Spleen (tissue), 11 donors: Measurements from ENCODE around the gene PAK1. TPM values are rescaled to one million over a fixed set of nuclear protein-coding genes. Genes with fewer than 3 reads are reported as not detected.
A peak's percentile ranks its signal among the peaks of the same experiment; 100 is the strongest.

Source experiments
- DNase-seq: peaks from one replicate; pipeline ENCODE4 v3.0.0-alpha.2; 2020
- H3K27ac ChIP-seq, 8 donors: fragments of 200-600 bp; sonication (generic) in 7 of 8; 1 replicate in 4 of 8; 2 replicates in 4 of 8; pipeline versions ENCODE4 v1.5.0 to v1.8.0; 2016 to 2021; ENCODE audit warnings: inconsistent platforms in 4 of 8, mild to moderate bottlenecking in 4 of 8, moderate library complexity in 1 of 8
- H3K27me3 ChIP-seq, 7 donors: fragments of 200-600 bp; sonication (generic) in 6 of 7; replicated peaks in 1 of 7; 1 replicate in 4 of 7; 2 replicates in 3 of 7; pipeline versions ENCODE4 v1.5.0 to v1.8.0; 2016 to 2021; ENCODE audit warnings: inconsistent platforms in 3 of 7, mild to moderate bottlenecking in 1 of 7
- H3K36me3 ChIP-seq, 6 donors: fragments of 200-600 bp; sonication (generic) in 5 of 6; 1 replicate in 4 of 6; 2 replicates in 2 of 6; pipeline versions ENCODE4 v1.5.0 to v1.8.0; 2016 to 2021; ENCODE audit warnings: inconsistent platforms in 2 of 6
- H3K4me1 ChIP-seq, 6 donors: fragments of 200-600 bp; sonication (generic) in 5 of 6; 1 replicate in 3 of 6; 2 replicates in 3 of 6; pipeline versions ENCODE4 v1.5.0 to v1.8.0; 2016 to 2021; ENCODE audit warnings: inconsistent platforms in 3 of 6
- H3K4me3 ChIP-seq, 8 donors: fragments of 200-600 bp; sonication (generic) in 7 of 8; 1 replicate in 4 of 8; 2 replicates in 4 of 8; pipeline versions ENCODE4 v1.5.0 to v1.8.0; 2016 to 2021; ENCODE audit warnings: inconsistent platforms in 4 of 8, mild to moderate bottlenecking in 4 of 8, moderate library complexity in 2 of 8
- H3K9me3 ChIP-seq, 8 donors: fragments of 200-600 bp; sonication (generic) in 7 of 8; 1 replicate in 4 of 8; 2 replicates in 4 of 8; pipeline versions ENCODE4 v1.5.0 to v1.8.0; 2016 to 2021; ENCODE audit warnings: inconsistent platforms in 4 of 8
- CTCF ChIP-seq, 11 experiments: fragments of 200-600 bp in 7 of 11; fragments of 450-650 bp in 4 of 11; sonication (generic) in 4 of 11; IDR thresholded peaks in 8 of 11; conservative IDR thresholded peaks in 3 of 11; 1 replicate in 7 of 11; 2 replicates in 4 of 11; pipeline versions ENCODE4 v1.4.0 to v1.8.0; 2016 to 2021; ENCODE audit warnings: antibody characterized with exemption in 11 of 11, inconsistent platforms in 4 of 11, mild to moderate bottlenecking in 1 of 11
- POLR2A ChIP-seq, 3 donors: fragments of 450-650 bp; IDR thresholded peaks; one replicate each; pipeline ENCODE4 v1.5.1; 2017; ENCODE audit warnings: antibody characterized with exemption in 3 of 3, mild to moderate bottlenecking in 1 of 3
- POLR2AphosphoS5 ChIP-seq, 3 donors: sonication (generic); formaldehyde crosslinking; IDR thresholded peaks; one replicate each; pipeline ENCODE4 v1.5.1; 2017; ENCODE audit warnings: antibody characterized with exemption in 3 of 3
- WGBS, 5 donors: extraction: QIAGEN DNeasy Blood & Tissue Kit in 3 of 5; methylation state at CpG; one replicate each; pipeline versions ENCODE4 v1.1.5 to v1.1.7; 2013 to 2018; 5-methylcytosine and 5-hydroxymethylcytosine counted together
- intact Hi-C: fragments of 100-400 bp; cut with DNase I; formaldehyde crosslinking; loops from one replicate; pipeline ENCODE4 v1.15.0; 2023; ENCODE audit warnings: low total_unique reads
- polyA plus RNA-seq, 3 donors: library from polyadenylated mRNA; stranded (reverse); fragments of 200-250 nt; gene quantifications; one replicate each; pipeline ENCODE4 v1.2.1, GENCODE V29; 2013
- total RNA-seq, 7 donors: library from RNA; depleted of rRNA in 3 of 7; stranded (reverse); fragments of >200 nt in 3 of 7; fragmentation: NEBNext Ultra II Directional in 4 of 7; extraction: Animal tissue kit (Norgen Biotek cat#: 25700) in 4 of 7; gene quantifications; one replicate each; pipeline versions ENCODE4 v1.1.0 to v1.2.1, GENCODE V29; 2016 to 2021
- donor health status: healthy with polysubstance abuse.
- donor health status: DM: no; HTN: no; CAD: no; lungs with moderate emphysema.
- donor health status: DM: no; HTN: no; CAD: no.
- donor health status: Bipolar disorder and iron deficiency.
- donor health status: healthy.
- donor health status: DM: no; HTN: no; CAD: no.
- donor health status: DM: yes; HTN: yes; CAD: no.

PAK1 gene
- total and polyA plus RNA-seq, 10 donors: 9.3 to 76.5 (median 37.5) TPM

- peaks cover 0 to 23% (median 16%) of the 10 kb centered on the region in 6 donors for H3K4me1 ChIP-seq
- WGBS, 5 donors: 73 to 80% (median 77%) methylated on average over 3 of the region's 3 CpGs
- H3K27me3 ChIP-seq: no peaks in the 10 kb centered on the region
- no peak overlapping the region for H3K4me3 ChIP-seq
- no peak for DNase-seq
- TF ChIP-seq POLR2AphosphoS5 (IDR thresholded peaks at IDR 0.05): no peak
- no peak for TF ChIP-seq CTCF (IDR thresholded peaks at IDR 0.05 in 8 of 11, conservative IDR thresholded peaks at IDR 0.05 in 3 of 11)
- TF ChIP-seq POLR2A (IDR thresholded peaks at IDR 0.05): no peak
- no peaks in the 10 kb centered on the region for H3K36me3 ChIP-seq
- H3K27ac ChIP-seq: no peak overlapping the region
- no peaks in the 10 kb centered on the region for H3K9me3 ChIP-seq
- intact Hi-C loops: no loop called here
These were observed 32.1 kb upstream of the PAK1 start for GRCh38 chr11:77505956-77506355.

GRCh38 chr11:77503006-77503405, 29.1 kb upstream of the PAK1 start:
- H3K4me1 ChIP-seq: peaks cover 0 to 23% (median 17%) of the 10 kb centered on the region in 6 donors
- no peaks in the 10 kb centered on the region for H3K36me3 ChIP-seq
- H3K4me3 ChIP-seq: no peak overlapping the region
- intact Hi-C loops: no loop called here
- no peak overlapping the region for H3K27ac ChIP-seq
- no peaks in the 10 kb centered on the region for H3K9me3 ChIP-seq
- DNase-seq: no peak
- H3K27me3 ChIP-seq: peaks cover 0 to 5% (median 0%) of the 10 kb centered on the region in 7 donors
- 40 to 47% (median 46%) methylated on average over 3 of the region's 3 CpGs for WGBS, 5 donors
- TF ChIP-seq CTCF (IDR thresholded peaks at IDR 0.05 in 8 of 11, conservative IDR thresholded peaks at IDR 0.05 in 3 of 11) (no peak), POLR2AphosphoS5 (IDR thresholded peaks at IDR 0.05) (no peak), POLR2A (IDR thresholded peaks at IDR 0.05) (no peak)

- intact Hi-C loops: no loop called here
- DNase-seq: no peak
- 38 to 57% (median 41%) methylated on average over 4 of the region's 4 CpGs for WGBS, 5 donors
- Histone ChIP-seq H3K9me3 (no peaks in the 10 kb centered on the region), H3K36me3 (no peaks in the 10 kb centered on the region), H3K27me3 (peaks cover 0 to 5% (median 0%) of the 10 kb centered on the region in 7 donors), H3K27ac (no peak overlapping the region), H3K4me3 (no peak overlapping the region), H3K4me1 (peaks cover 0 to 23% (median 17%) of the 10 kb centered on the region in 6 donors)
- no peak for TF ChIP-seq POLR2AphosphoS5 (IDR thresholded peaks at IDR 0.05)
- TF ChIP-seq POLR2A (IDR thresholded peaks at IDR 0.05): no peak
- no peak for TF ChIP-seq CTCF (IDR thresholded peaks at IDR 0.05 in 8 of 11, conservative IDR thresholded peaks at IDR 0.05 in 3 of 11)
These were observed 28.5 kb upstream of the PAK1 start for GRCh38 chr11:77502346-77502905.

- intact Hi-C loops: no loop called here
- Histone ChIP-seq H3K4me1 (peaks cover 0 to 23% (median 17%) of the 10 kb centered on the region in 6 donors), H3K27me3 (peaks cover 0 to 5% (median 0%) of the 10 kb centered on the region in 7 donors), H3K9me3 (no peaks in the 10 kb centered on the region), H3K27ac (no peak overlapping the region), H3K36me3 (no peaks in the 10 kb centered on the region), H3K4me3 (peak overlapping the region in 1 of 8 donors; percentile 18)
- WGBS, 5 donors: 12 to 24% (median 22%) methylated on average over 2 of the region's 2 CpGs
- no peak for DNase-seq
- no peak for TF ChIP-seq POLR2A (IDR thresholded peaks at IDR 0.05)
- no peak for TF ChIP-seq CTCF (IDR thresholded peaks at IDR 0.05 in 8 of 11, conservative IDR thresholded peaks at IDR 0.05 in 3 of 11)
- no peak for TF ChIP-seq POLR2AphosphoS5 (IDR thresholded peaks at IDR 0.05)
These were observed 27.9 kb upstream of the PAK1 start for GRCh38 chr11:77501758-77502157.
